ENCODE data around the gene GPS1.

The GPS1 gene

DNA sequence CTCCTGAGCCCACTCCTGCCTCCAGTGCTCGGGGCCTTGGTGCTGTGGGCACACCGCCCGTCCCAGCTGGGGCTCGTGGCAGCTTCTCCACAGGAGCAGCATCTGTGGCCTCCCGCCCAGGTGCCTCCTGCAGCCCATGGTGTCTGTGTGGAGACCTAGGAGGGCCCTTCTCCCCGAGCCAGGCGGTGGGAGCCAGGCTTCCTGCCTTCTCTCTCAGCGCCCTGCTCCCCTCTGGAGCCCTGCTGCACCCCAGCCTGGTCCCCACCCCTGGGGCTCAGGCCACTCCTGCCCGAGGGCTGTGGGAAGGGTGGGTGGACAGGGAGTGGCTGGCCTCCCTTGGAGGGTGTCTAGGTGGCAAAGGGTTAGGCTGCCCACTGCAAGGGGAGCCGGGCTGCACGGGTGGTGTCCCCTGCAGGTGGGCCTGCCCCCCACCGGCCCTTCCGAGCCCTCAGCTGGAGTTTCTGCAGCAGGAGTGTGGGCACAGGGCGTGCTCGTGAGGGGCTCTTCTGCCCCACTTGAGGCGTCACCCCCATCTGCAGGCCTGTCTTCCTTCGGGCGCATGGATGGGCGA is 40.0 kb upstream of the GPS1 start:
- TF ChIP-seq, protein P1, sequence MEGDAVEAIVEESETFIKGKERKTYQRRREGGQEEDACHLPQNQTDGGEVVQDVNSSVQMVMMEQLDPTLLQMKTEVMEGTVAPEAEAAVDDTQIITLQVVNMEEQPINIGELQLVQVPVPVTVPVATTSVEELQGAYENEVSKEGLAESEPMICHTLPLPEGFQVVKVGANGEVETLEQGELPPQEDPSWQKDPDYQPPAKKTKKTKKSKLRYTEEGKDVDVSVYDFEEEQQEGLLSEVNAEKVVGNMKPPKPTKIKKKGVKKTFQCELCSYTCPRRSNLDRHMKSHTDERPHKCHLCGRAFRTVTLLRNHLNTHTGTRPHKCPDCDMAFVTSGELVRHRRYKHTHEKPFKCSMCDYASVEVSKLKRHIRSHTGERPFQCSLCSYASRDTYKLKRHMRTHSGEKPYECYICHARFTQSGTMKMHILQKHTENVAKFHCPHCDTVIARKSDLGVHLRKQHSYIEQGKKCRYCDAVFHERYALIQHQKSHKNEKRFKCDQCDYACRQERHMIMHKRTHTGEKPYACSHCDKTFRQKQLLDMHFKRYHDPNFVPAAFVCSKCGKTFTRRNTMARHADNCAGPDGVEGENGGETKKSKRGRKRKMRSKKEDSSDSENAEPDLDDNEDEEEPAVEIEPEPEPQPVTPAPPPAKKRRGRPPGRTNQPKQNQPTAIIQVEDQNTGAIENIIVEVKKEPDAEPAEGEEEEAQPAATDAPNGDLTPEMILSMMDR (IDR thresholded peaks at IDR 0.05; ENCODE audit: low read depth, low read length), result no peak
- no peak for DNase-seq (ENCODE audit: low read depth in 2 of 2)
- H3K4me3 ChIP-seq (replicated peaks in 1 of 2; ENCODE audit: low read depth in 2 of 2, low read length in 2 of 2), result no peak overlapping the region

- DNase-seq (ENCODE audit: low read depth in 2 of 2), result no peak
- TF ChIP-seq, protein P1 (IDR thresholded peaks at IDR 0.05; ENCODE audit: low read depth, low read length), result no peak
- H3K4me3 ChIP-seq (replicated peaks in 1 of 2; ENCODE audit: low read depth in 2 of 2, low read length in 2 of 2), result no peak overlapping the region
Measured at GRCh38 chr17:82012261-82012639, 39.4 kb upstream of the GPS1 start.

GRCh38 chr17:82012640-82013295 is 38.9 kb upstream of the GPS1 start:
- no peak overlapping the region for H3K4me3 ChIP-seq (replicated peaks in 1 of 2; ENCODE audit: low read depth in 2 of 2, low read length in 2 of 2)
- no peak for DNase-seq (ENCODE audit: low read depth in 2 of 2)
- TF ChIP-seq, protein P1 (IDR thresholded peaks at IDR 0.05; ENCODE audit: low read depth, low read length), result no peak

GRCh38 chr17:82013341-82013740 is 38.4 kb upstream of the GPS1 start:
- TF ChIP-seq, protein P1 (IDR thresholded peaks at IDR 0.05; ENCODE audit: low read depth, low read length), result no peak
- no peak for DNase-seq (ENCODE audit: low read depth in 2 of 2)
- no peak overlapping the region for H3K4me3 ChIP-seq (replicated peaks in 1 of 2; ENCODE audit: low read depth in 2 of 2, low read length in 2 of 2)

DNA sequence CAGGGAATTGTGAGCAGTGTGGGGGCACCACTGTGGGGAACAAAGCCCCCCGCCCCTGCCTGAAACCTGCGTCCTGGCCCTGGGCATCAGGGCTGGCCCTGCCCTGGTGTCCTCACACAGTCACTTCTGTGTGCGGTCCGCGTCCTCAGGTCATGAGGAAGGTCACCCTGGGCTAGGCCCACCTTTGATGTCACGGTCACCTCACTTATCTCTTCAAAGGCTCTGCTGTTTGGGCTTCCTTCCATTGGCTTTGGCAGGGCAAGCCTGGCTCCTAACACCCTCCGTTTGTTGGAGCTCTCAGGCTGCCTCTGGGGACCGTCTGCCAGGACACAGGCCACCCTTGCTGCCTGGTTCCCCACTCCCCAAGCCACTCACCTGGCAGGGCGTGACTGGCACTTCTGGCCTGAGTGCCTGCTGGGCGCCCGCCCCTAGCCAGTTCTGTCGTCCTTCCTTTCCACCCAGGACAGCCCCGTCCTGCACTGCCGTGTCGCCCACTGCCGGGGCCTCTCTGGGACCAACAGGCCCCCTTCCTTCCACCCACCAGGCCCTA is 37.9 kb upstream of the GPS1 start:
- TF ChIP-seq, protein P1 (IDR thresholded peaks at IDR 0.05; ENCODE audit: low read depth, low read length), result no peak
- no peak overlapping the region for H3K4me3 ChIP-seq (replicated peaks in 1 of 2; ENCODE audit: low read depth in 2 of 2, low read length in 2 of 2)
- no peak for DNase-seq (ENCODE audit: low read depth in 2 of 2)

- TF ChIP-seq, protein P1 (IDR thresholded peaks at IDR 0.05; ENCODE audit: low read depth, low read length), result no peak
Measured at GRCh38 chr17:82014432-82014831, 37.3 kb upstream of the GPS1 start.

More at GRCh38 chr17:82014432-82014831, 37.3 kb upstream of the GPS1 start:
- H3K4me3 ChIP-seq (replicated peaks in 1 of 2; ENCODE audit: low read depth in 2 of 2, low read length in 2 of 2), result no peak overlapping the region
- DNase-seq (ENCODE audit: low read depth in 2 of 2), result no peak

Data from cardiac fibroblast (primary cell).